ENCODE data around the gene DDX50.
"Not testable (repeated sequence)": the region's sequence is repeated elsewhere in the genome, so short reads cannot be mapped to it uniquely, and the experiment has no call there.

The DDX50 gene

DNA sequence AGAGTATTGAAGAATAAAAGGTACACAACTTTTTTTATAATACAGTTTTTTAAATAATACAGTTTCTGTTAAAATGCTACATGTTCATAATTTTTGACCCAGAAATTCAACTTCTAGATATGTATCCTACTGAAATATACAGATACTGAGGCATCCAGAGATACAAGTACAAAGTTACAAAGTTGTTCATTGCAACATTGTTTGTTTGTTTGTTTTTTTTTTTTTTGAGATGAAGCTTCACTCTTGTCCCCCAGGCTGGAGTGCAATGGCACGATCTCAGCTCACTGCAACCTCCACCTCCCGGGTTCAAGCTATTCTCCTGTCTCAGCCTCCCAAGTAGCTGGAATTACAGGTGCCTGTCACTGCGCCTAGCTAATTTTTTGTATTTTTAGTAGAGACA is 31.7 kb downstream of the DDX50 start:
- H3K27me3 ChIP-seq (ENCODE audit: control insufficient read depth, insufficient read depth, low read length); H3K9me3 ChIP-seq (ENCODE audit: control insufficient read depth, low read length); H3K9ac ChIP-seq; H3K4me1 ChIP-seq; H3K4me2 ChIP-seq (ENCODE audit: low read length); H3K27ac ChIP-seq; H3K36me3 ChIP-seq (ENCODE audit: control insufficient read depth, insufficient read depth, low read length); H3K4me3 ChIP-seq (ENCODE audit: low read depth, low read length); H2AFZ ChIP-seq: not testable (repeated sequence)
- peaks cover 15% of the 10 kb centered on the region for H3K79me2 ChIP-seq

DNA sequence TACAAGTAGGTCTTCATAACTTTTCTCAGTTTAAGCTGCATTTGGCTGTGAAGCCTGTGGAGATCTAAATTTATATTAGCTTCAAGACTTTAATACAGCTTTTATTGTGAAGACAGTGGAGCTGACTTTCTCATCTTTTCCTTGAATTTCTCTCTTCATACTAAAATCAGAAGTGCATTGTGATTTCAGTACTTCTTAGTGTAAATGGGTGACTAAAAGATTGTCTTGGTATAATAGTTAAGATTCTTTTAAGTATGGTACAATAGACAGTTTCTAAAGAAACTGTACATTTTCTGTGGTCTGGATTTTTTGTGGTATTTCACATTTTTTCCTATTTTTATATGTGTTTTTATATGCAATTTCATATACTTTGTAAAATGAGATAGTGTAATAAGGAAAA is 33.9 kb downstream of the DDX50 start:
- H3K4me1 ChIP-seq = peaks cover 4% of the 10 kb centered on the region
- no peak overlapping the region for H3K9ac ChIP-seq
- no peaks in the 10 kb centered on the region for H3K9me3 ChIP-seq (ENCODE audit: control insufficient read depth, low read length)
- no peak overlapping the region for H2AFZ ChIP-seq
- TF ChIP-seq CTCF (IDR thresholded peaks at IDR 0.05) = no peak
- no peaks in the 10 kb centered on the region for H3K36me3 ChIP-seq (ENCODE audit: control insufficient read depth, insufficient read depth, low read length)
- H3K4me3 ChIP-seq (ENCODE audit: low read depth, low read length) = no peak overlapping the region
- peaks cover 15% of the 10 kb centered on the region for H3K79me2 ChIP-seq
- H3K4me2 ChIP-seq (ENCODE audit: low read length) = no peak overlapping the region
- H3K27ac ChIP-seq = no peak overlapping the region
- no peaks in the 10 kb centered on the region for H3K27me3 ChIP-seq (ENCODE audit: control insufficient read depth, insufficient read depth, low read length)

GRCh38 chr10:68938117-68938516 is 37.0 kb downstream of the DDX50 start:
- peaks cover 4% of the 10 kb centered on the region for H3K4me1 ChIP-seq
- no peaks in the 10 kb centered on the region for H3K9me3 ChIP-seq (ENCODE audit: control insufficient read depth, low read length)
- no peak overlapping the region for H2AFZ ChIP-seq
- peaks cover 2% of the 10 kb centered on the region for H3K79me2 ChIP-seq
- H3K4me3 ChIP-seq (ENCODE audit: low read depth, low read length) = no peak overlapping the region
- H3K4me2 ChIP-seq (ENCODE audit: low read length) = no peak overlapping the region
- H3K36me3 ChIP-seq (ENCODE audit: control insufficient read depth, insufficient read depth, low read length) = no peaks in the 10 kb centered on the region
- TF ChIP-seq CTCF (IDR thresholded peaks at IDR 0.05) = no peak
- no peak overlapping the region for H3K27ac ChIP-seq
- H3K9ac ChIP-seq = no peak overlapping the region
- no peaks in the 10 kb centered on the region for H3K27me3 ChIP-seq (ENCODE audit: control insufficient read depth, insufficient read depth, low read length)

DNA sequence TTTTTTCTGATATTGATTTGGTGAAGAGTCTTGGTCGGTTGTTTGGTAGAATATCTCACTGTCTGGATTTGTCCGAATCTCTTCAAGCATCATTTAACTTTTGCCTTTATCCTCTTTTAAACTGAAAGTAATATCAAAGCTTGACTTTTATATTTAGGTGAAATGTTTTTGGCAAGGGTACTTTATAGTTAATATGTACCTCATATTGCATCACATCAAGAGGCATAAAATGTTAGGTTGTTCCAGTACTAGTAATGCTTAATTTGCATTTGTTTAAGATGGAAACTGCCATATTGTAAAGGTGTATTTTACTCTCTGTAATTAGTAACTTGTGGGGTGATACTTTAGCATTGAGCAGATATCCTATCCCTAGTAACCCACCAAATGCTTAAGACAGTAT is 37.8 kb downstream of the DDX50 start:
- no peaks in the 10 kb centered on the region for H3K79me2 ChIP-seq
- peaks cover 4% of the 10 kb centered on the region for H3K4me1 ChIP-seq
- H3K27ac ChIP-seq = no peak overlapping the region
- no peaks in the 10 kb centered on the region for H3K27me3 ChIP-seq (ENCODE audit: control insufficient read depth, insufficient read depth, low read length)
- no peak overlapping the region for H3K4me2 ChIP-seq (ENCODE audit: low read length)
- no peak overlapping the region for H2AFZ ChIP-seq
- no peaks in the 10 kb centered on the region for H3K36me3 ChIP-seq (ENCODE audit: control insufficient read depth, insufficient read depth, low read length)
- no peak overlapping the region for H3K9ac ChIP-seq
- H3K4me3 ChIP-seq (ENCODE audit: low read depth, low read length) = no peak overlapping the region
- TF ChIP-seq CTCF (IDR thresholded peaks at IDR 0.05) = no peak
- H3K9me3 ChIP-seq (ENCODE audit: control insufficient read depth, low read length) = no peaks in the 10 kb centered on the region

DNA sequence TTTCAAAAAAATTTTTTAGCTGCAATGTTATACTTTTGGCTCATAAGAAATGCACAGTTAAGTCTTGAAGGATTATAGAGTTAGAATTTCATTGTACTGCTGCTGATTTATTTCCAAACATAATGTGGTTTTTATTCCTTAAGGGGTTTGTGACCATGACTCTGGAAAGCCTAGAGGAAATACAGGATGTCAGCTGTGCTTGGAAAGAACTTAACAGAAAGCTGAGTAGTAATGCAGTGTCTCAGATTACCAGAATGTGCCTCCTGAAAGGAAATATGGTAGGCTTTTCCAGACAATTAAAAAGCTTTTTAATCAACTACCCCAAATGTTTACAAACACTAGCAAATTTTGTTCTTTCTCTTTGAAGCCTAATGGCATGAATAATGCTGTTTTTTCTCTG is 39.8 kb downstream of the DDX50 start:
- not testable (repeated sequence) for H3K27me3 ChIP-seq (ENCODE audit: control insufficient read depth, insufficient read depth, low read length); H3K9ac ChIP-seq; H3K27ac ChIP-seq; H2AFZ ChIP-seq; H3K79me2 ChIP-seq; H3K4me3 ChIP-seq (ENCODE audit: low read depth, low read length); H3K9me3 ChIP-seq (ENCODE audit: control insufficient read depth, low read length); H3K36me3 ChIP-seq (ENCODE audit: control insufficient read depth, insufficient read depth, low read length); H3K4me2 ChIP-seq (ENCODE audit: low read length); H3K4me1 ChIP-seq

GRCh38 chr10:68950598-68950997 is 49.5 kb downstream of the DDX50 start:
- no peak for TF ChIP-seq CTCF (IDR thresholded peaks at IDR 0.05)

More at GRCh38 chr10:68950598-68950997, 49.5 kb downstream of the DDX50 start:
- no peak overlapping the region for H3K4me3 ChIP-seq (ENCODE audit: low read depth, low read length)
- no peak overlapping the region for H2AFZ ChIP-seq
- no peaks in the 10 kb centered on the region for H3K27me3 ChIP-seq (ENCODE audit: control insufficient read depth, insufficient read depth, low read length)
- H3K79me2 ChIP-seq = no peaks in the 10 kb centered on the region
- H3K4me1 ChIP-seq = no peaks in the 10 kb centered on the region
- no peaks in the 10 kb centered on the region for H3K9me3 ChIP-seq (ENCODE audit: control insufficient read depth, low read length)
- no peak overlapping the region for H3K27ac ChIP-seq
- H3K9ac ChIP-seq = no peak overlapping the region
- H3K4me2 ChIP-seq (ENCODE audit: low read length) = no peak overlapping the region
- no peaks in the 10 kb centered on the region for H3K36me3 ChIP-seq (ENCODE audit: control insufficient read depth, insufficient read depth, low read length)

Measured in parathyroid adenoma (tissue), 2 donors.